ENCODE measurements around the gene CEP57. TPM values are rescaled to one million over a fixed set of nuclear protein-coding genes. Genes with fewer than 3 reads are reported as not detected.

The CEP57 gene
- total and polyA plus RNA-seq, 2 of the 13 experiments (the other 11 are each of a cell fraction or from before 2014, with no cell fraction given): 34.3 to 59.4 TPM

DNA sequence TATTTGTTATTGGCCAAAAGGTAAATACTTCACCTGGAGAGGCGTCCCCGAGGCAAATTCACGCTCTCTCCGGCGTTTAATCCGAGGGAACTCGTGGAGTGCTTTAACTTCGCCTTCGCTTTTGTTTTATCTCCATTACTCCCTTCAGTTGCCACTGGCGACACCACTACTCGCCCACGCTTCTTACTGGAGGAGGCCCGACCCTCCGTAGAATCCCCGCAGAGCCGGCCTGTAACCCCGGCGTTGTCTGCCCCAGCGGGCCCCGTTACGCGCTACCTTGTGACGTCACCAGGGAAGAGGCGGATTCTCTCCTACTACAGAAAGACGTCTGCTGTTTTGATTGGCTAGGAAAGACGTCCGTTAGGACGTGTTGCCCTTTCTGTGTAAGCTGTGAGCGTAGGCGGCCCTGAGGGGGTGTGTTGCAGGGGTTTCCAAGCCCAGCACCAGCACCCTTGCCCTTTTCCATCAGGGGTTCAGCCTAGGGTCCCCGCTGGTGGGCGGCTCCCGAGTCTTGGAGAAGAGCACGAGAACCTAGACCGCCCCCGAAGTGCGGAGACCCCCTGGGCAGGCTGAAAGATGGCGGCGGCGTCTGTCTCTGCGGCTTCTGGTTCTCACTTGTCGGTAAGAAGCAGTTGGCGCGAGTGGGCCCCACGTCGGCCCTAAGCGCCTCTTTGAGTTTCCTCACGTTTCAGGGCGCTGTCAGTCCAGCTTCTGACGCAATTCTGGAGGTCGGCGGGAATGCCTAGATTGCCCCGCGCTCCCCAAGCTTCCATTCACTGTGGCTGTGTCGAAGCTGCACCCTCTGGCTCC, at the start of gene CEP57 (continued):
- TF ChIP-seq ZNF281 (CRISPR knock-in tag; IDR thresholded peaks at IDR 0.05; ENCODE audit: borderline replicate concordance) (no peak), ZNF225 (CRISPR knock-in tag; IDR thresholded peaks at IDR 0.05) (peak; percentile 31; the same call in 1 of the 2 replicates), IRF2 (CRISPR knock-in tag; IDR thresholded peaks at IDR 0.05) (no peak), ZNF709 (CRISPR knock-in tag; IDR thresholded peaks at IDR 0.05) (no peak), PHF5A (CRISPR knock-in tag; IDR thresholded peaks at IDR 0.05; ENCODE audit: low read depth, unreplicated experiment) (no peak), GABPA (IDR thresholded peaks at IDR 0.05; ENCODE audit: low read depth, low read length) (no peak), GABPA (CRISPR knock-in tag; IDR thresholded peaks at IDR 0.05; ENCODE audit: low read depth) (peak; percentile 74; the same call in 1 of the 2 replicates), FLYWCH1 (CRISPR knock-in tag; IDR thresholded peaks at IDR 0.05) (no peak), PBX2 (CRISPR knock-in tag; IDR thresholded peaks at IDR 0.05) (peak; percentile 90), EED (CRISPR knock-in tag; IDR thresholded peaks at IDR 0.05) (no peak), RFX5 (IDR thresholded peaks at IDR 0.05; ENCODE audit: low read depth, low read length) (peak; percentile 78; the same call in 1 of the 2 replicates), ZNF101 (CRISPR knock-in tag; IDR thresholded peaks at IDR 0.05; ENCODE audit: borderline replicate concordance, low read depth) (no peak), PHF8 (CRISPR knock-in tag; IDR thresholded peaks at IDR 0.05) (peak; percentile 58), THAP8 (CRISPR knock-in tag; IDR thresholded peaks at IDR 0.05; ENCODE audit: borderline replicate concordance) (no peak), MLXIP (CRISPR knock-in tag; IDR thresholded peaks at IDR 0.05; ENCODE audit: borderline replicate concordance) (no peak), ZNF350 (CRISPR knock-in tag; IDR thresholded peaks at IDR 0.05; ENCODE audit: borderline replicate concordance, low read depth) (peak; percentile 28; the same call in 1 of the 2 replicates), ZNF501 (CRISPR knock-in tag; IDR thresholded peaks at IDR 0.05) (peak; percentile 86), ZNF383 (CRISPR knock-in tag; IDR thresholded peaks at IDR 0.05; ENCODE audit: borderline replicate concordance) (no peak)
- TF ChIP-seq, protein P1, sequence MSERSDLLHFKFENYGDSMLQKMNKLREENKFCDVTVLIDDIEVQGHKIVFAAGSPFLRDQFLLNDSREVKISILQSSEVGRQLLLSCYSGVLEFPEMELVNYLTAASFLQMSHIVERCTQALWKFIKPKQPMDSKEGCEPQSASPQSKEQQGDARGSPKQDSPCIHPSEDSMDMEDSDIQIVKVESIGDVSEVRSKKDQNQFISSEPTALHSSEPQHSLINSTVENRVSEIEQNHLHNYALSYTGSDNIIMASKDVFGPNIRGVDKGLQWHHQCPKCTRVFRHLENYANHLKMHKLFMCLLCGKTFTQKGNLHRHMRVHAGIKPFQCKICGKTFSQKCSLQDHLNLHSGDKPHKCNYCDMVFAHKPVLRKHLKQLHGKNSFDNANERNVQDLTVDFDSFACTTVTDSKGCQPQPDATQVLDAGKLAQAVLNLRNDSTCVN (CRISPR knock-in tag; IDR thresholded peaks at IDR 0.05; ENCODE audit: borderline replicate concordance): no peak
